Left cardiac atrium (tissue), 4 donors: ENCODE results near the gene ZYX. TPM values are rescaled to one million over a fixed set of nuclear protein-coding genes. Genes with fewer than 3 reads are reported as not detected.
"Not testable (repeated sequence)": the region's sequence is repeated elsewhere in the genome, so short reads cannot be mapped to it uniquely, and the experiment has no call there.

Source experiments
- ATAC-seq, 2 donors: fragments of 200-7000 bp; cut with Tn5 transposase; one replicate each; pipeline ENCODE4 v1.9.1; 2020; ENCODE audit warnings: mild to moderate bottlenecking in 2 of 2, moderate library complexity in 2 of 2
- DNase-seq: peaks from one replicate; pipeline ENCODE4 v3.0.0-alpha.2; 2020
- intact Hi-C, 2 donors: fragments of 100-400 bp; cut with DNase I; formaldehyde crosslinking; loops; one replicate each; pipeline versions ENCODE4 v1.14.1 to v1.15.1; 2022 to 2023
- total RNA-seq, 2 donors: library from RNA; stranded (reverse); fragmentation: NEBNext Ultra II Directional; extraction: Animal tissue kit (Norgen Biotek cat#: 25700); gene quantifications; one replicate each; pipeline ENCODE4 v1.2.1, GENCODE V29; 2021
- donor health status: DM: no; HTN: yes; CAD: no.
- donor health status: DM: no; HTN: yes; CAD: no; lungs with severe emphysema.
- donor health status: DM: yes; HTN: yes; CAD: no.
- donor health status: Dilated cardiomyopathy.

The ZYX gene
- total RNA-seq, 2 donors from 2014 or later = 79.1 to 156 TPM

GRCh38 chr7:143392427-143392826, 11.3 kb downstream of the ZYX start:
- ATAC-seq, intact Hi-C loops: not testable (repeated sequence)
- DNase-seq = peak; percentile 19

DNA sequence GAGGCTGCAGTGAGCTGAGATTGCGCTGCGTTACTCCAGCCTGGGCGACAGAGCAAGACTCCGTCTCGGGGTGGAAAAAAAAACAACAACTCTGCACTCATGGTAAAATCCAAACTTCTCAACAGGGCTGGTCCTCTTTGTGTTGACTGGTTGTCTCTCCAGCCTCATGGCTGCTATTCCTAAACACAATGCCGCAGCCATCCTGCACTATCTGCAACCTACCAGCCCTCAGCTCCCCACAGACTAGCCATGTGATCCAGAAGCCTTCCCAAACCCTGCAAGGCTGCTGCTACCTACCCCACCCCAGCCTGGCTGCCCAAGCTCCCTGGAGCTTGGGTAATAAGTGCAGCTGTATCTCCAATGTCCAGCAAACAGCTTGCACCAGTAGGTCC, 11.7 kb downstream of the ZYX start:
- DNase-seq = peak; percentile 14
- intact Hi-C loops = no loop called here
- no peak for ATAC-seq

DNA sequence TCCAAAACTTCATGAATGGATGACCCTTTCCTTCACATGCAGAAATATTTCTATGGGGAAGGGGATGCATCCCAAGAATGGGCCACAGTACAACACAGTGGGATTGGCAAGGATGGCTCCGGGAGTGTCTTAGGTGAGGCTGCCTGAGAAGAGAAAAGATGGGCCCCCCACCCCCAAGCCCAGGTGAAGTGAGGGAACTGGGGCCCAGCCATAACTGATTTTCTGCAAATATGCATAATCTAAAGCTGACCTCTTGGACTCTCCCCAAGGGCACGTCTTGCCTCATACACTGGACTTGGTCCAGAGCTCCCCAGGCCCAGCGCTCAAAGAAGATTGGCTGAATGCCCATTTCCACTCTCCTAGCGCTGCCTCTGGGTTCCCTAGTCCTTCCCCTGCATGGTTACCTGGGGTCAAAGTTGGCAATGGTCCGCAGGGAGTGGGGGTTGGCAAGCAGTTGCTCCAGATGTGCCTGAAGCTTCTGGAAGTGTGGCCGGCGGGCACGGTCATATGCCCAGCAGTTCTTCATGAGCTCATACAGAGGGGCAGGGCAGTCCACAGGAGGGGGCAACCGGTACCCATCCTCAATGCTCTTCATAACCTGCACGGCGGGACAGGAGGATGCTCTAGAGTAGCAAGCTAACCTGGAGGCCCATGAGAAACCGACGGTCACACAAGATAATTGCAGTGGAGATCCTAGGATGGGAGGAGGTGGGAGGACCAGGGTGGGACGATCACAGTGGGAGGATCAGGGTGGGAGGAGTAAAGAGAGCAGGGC, 12.3 kb downstream of the ZYX start:
- peak; percentile 33 for DNase-seq
- peak in 1 of 2 donors; percentile 1 for ATAC-seq
- intact Hi-C loops = no loop called here

DNA sequence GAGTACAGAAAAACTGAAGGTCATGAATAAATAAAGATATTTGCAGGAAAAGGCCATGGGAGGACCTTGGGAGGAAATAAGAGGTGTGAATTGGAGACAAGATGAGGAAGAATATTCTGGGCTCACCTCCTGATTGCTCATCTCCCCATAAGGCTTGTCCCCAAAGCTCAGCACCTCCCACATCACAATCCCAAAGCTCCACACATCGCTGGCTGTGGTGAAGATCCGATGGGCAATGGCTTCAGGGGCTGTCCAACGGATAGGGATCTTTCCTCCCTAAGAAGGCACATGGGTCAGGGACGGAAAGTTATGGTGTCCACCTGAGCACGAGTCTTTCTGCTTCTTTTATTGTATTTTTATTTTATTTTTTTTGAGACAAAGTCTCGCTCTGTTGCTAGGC, 12.9 kb downstream of the ZYX start:
- ATAC-seq (no peak), DNase-seq (peak; percentile 20)
- intact Hi-C loops = no loop called here

DNA sequence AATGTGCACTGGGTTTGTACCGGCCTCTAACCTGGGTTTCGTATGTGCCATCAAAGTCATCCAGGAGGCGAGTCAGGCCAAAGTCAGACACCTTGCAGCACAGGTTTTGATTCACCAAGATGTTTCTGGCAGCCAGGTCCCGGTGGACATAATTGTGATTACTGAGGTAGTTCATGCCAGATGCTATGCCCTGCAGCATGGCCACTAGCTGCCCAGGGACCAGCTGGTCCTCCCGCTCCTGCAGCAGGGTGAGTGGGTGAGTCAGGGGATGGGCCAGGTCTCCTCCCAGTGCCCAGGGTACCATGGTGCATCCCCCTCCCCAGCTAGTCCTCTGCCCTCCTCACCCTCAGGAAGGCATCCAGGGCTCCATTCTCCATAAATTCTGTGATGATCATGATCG, 13.6 kb downstream of the ZYX start:
- peak; percentile 18 for DNase-seq
- no peak for ATAC-seq
- intact Hi-C loops = no loop called here

- ATAC-seq (peak; percentile 1 to 14), DNase-seq (peak; percentile 47)
- intact Hi-C loops = no loop called here
These were observed 14.3 kb downstream of the ZYX start for GRCh38 chr7:143395187-143396149.

DNA sequence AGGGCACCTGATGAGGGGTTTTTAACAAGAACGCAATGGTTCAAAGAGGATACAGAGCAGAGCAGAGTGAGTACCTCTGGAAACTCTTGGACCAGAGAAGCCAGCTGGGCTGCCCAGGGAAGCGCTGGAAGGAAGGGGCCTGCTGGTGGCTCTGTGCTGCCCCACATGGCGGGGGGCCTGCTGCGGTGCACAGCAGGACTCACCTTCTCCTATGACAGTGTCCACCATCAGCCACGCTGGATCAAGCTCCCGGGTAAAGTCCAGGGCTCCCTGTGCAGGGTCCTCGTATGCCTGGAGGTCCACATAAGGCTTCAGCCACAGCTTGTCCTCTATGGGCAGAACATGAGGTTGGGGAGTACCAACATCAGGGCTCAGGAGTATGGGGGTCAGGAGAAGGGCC, 15.0 kb downstream of the ZYX start:
- intact Hi-C loops = no loop called here
- no peak for ATAC-seq
- peak; percentile 16 for DNase-seq

GRCh38 chr7:143396625-143397556, 15.7 kb downstream of the ZYX start:
- no peak for ATAC-seq
- DNase-seq = no peak
- intact Hi-C loops = no loop called here

GRCh38 chr7:143397710-143398530, 16.8 kb downstream of the ZYX start:
- ATAC-seq (no peak), DNase-seq (no peak)
- intact Hi-C loops = no loop called here

- DNase-seq (no peak), ATAC-seq (no peak)
- intact Hi-C loops = no loop called here
These were observed 17.5 kb downstream of the ZYX start for GRCh38 chr7:143398616-143399015.

GRCh38 chr7:143399151-143399550, 18.0 kb downstream of the ZYX start:
- no peak for DNase-seq
- intact Hi-C loops = no loop called here

GRCh38 chr7:143399642-143400041, 18.5 kb downstream of the ZYX start:
- ATAC-seq (no peak), DNase-seq (no peak)
- intact Hi-C loops = no loop called here

More at GRCh38 chr7:143399151-143399550, 18.0 kb downstream of the ZYX start:
- no peak for ATAC-seq

GRCh38 chr7:143401265-143401664, 20.1 kb downstream of the ZYX start:
- intact Hi-C loops = no loop called here

DNA sequence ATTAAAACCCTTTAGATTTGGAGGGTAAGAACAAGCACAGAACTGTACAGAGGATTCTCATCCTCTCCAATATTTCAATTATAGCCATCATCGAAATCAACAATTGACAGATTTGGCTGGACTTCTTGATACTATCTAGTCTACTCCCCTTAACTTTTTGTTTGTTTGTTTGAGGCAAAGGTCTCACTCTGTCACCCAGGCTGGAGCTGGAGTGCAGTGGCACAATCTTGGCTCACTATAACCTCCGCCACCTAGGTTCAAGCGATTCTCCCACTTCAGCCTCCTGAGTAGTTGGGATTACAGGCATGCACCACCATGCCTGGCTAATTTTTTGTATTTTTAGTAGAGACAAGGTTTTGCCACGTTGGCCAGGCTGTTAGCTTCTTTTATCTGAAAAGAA, 21.1 kb downstream of the ZYX start:
- DNase-seq, ATAC-seq, intact Hi-C loops: not testable (repeated sequence)

More at GRCh38 chr7:143401265-143401664, 20.1 kb downstream of the ZYX start:
- no peak for ATAC-seq
- DNase-seq = no peak

GRCh38 chr7:143405173-143406001, 24.2 kb downstream of the ZYX start:
- DNase-seq (peak; percentile 60), ATAC-seq (peak; percentile 42 to 55)
- intact Hi-C loops = no loop called here

GRCh38 chr7:143406002-143406357, 24.8 kb downstream of the ZYX start:
- intact Hi-C loops = no loop called here
- ATAC-seq = no peak
- DNase-seq = no peak
